GM21619 (cell line): ENCODE measurements around the gene ABCG1.

Experiments used
- ATAC-seq: cut with Tn5 transposase; IDR thresholded peaks from one replicate; pipeline ENCODE4 v1.9.1; 2021; ENCODE audit not compliant: unreplicated experiment

ABCG1 gene

GRCh38 chr21:42343101-42343500, 124.2 kb downstream of the ABCG1 start:
- no peak for ATAC-seq

DNA sequence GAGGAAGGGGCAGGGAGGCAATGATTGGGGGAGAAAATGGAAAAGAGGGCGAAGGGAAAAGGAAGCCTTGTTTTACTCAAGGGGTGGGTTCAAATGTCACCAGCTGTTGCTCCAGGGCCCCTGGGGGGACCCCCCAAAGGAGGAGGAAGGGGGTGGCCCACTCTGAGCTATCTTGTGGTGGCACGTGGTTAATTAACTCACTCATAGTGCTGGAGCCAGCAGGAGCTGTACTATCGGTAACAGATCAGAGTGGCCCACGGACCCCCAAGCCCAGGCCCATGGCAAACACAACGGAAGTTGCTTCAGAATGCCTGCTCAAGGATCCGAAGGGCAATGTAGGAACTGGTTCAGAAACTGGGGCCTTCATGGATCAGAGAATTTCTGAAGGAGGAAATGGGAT, 124.6 kb downstream of the ABCG1 start:
- ATAC-seq: no peak

DNA sequence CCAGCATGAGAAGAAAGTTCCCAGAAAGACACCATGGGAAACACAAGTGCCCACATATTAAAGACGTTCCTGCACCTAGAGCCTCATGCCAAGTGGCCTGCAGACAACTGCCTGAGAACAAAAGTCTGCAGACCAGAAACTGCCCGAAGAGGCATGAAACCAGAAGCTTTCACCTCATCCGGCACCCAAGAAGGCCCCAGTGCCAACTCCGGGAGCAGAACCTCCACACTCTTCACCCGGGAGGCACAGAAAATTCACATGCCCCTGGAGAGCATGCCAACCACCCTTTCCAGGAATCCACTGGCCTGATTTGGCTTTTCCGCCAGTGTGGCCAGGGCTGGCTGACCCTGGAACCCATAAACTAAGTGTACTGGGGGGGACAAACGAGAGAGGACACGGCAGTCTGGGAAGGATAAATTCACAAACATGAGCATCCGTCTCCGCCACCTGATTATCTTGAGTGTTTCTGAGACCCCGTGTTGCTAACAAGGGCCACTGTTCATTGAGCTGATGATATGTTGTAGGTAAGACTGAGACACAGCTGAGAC, 125.1 kb downstream of the ABCG1 start:
- ATAC-seq: no peak

DNA sequence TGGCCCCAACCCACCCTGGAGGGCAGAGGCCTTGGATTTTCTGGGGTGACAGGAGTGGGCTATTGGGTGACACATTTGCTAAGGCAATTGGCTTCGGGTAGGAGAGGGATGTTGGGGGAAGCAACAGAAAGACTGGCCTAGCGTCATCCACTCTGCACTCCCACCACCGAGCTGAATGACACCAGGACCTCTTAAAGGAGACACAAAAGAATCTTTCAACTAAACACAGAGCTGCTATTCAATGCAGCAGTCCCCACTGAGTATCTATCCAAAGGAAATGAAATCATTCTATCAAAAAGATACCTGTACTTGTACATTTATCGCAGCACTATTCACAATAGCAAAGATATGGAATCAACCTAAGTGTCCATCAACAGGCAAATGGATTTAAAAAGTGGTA, 125.7 kb downstream of the ABCG1 start:
- ATAC-seq: no peak

DNA sequence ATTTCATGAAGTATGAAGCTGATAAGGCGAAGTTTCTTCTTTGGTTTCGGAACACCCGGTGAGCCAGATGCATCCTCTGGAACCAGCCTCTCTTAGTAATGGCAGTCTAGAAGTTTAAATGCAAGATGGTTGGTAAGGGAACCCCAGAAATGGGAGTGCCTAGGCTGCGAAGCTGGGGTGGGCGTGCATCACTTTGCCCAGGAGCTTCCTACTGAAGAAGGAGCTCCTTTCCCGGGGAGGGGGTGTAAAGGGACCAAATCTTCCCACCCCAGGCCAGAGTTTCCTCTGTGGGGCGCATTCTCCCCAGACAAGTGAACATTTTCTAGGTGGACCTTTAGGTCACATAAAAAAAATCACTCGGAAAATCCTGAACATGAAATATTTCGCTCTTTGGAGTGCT, 127.5 kb downstream of the ABCG1 start:
- no peak for ATAC-seq
